Right forelimb (tissue), 1 donor: ENCODE results near the gene DNALI1.
A peak's percentile ranks its signal among the peaks of the same experiment; 100 is the strongest.
"Not testable (repeated sequence)": the region's sequence is repeated elsewhere in the genome, so short reads cannot be mapped to it uniquely, and the experiment has no call there.

Experiments
- DNase-seq: peaks from one replicate; pipeline ENCODE4 v3.0.0-alpha.2; 2018

DNALI1 gene

GRCh38 chr1:37556712-37557196 lies at the start of gene DNALI1:
DNALI1 (plus strand) TSS chr1:37556940; CDS start chr1:37556995, 55 bp downstream.
- DNase-seq, result peak; percentile 88

GRCh38 chr1:37509181-37509580 lies 47.6 kb upstream of the DNALI1 start:
- DNase-seq, result no peak

- peak; percentile 45 for DNase-seq
Measured at GRCh38 chr1:37513795-37514349, 42.9 kb upstream of the DNALI1 start.

DNA sequence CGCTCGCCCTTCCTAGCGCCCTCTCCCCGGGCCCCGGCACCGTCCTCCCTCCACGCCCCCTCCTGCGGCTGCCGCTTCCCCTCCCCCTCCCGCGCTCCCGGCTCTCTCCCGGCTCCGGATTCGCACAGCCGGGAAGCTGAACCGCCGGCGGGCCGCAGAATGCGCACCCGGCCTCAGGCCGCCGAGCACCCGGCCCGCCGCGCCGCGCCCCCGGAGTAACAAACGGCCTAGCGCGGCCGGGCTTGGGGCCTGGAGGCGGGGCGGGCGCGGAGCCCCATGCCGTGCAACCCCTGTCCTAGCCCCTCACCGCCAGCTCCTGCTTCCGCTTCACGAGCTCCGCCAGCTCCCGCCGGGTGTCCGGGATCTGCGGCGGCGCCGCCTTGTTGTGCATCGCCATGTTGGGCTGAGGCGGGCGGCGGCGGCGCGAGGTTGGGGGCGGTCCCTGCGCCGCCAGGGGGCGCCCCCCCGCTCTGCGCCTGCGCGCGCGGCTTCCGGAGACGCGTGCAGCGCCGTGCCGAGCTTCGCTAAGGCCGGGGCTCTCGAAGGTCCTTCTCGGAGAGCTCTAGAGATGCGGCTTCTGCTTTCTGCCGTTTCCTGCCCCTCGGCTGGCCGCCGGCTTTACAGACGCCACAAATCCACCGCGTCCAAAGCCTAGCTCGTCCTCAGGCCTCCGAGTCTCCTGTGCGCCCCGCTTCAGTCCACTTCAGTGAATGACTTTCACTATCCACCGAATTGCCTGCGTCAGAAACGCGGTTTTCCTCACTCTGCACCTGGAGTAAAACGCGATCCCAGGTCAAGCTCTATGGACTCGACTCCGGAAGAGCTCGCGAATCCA lies 42.2 kb upstream of the DNALI1 start, which contains the start of gene MEAF6:
Gene MEAF6 (minus strand): TSS at position 417 of the 835 bp plus-strand sequence. CDS start 20 bp downstream, at position 397.
- DNase-seq, result peak; percentile 91

- no peak for DNase-seq
Measured at GRCh38 chr1:37515185-37516034, 41.3 kb upstream of the DNALI1 start.

DNA sequence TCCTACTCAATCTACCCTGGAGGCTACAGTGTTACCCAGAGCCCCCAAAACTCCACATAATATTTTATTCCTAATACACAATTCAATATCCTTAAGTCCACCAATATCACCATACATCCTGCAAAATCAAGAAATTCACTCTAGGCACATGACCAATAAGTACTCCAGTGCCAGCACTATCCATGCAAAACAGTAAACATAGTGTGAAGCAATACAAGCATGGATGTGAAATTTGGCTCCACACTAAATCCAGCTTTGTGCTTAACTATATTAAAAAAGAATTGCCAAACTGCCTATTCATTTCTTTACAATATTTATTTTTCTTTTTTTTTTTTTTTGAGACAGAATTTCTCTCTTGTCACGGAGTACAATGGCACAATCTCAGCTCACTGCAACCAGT lies 39.2 kb upstream of the DNALI1 start:
- DNase-seq, result no peak

DNA sequence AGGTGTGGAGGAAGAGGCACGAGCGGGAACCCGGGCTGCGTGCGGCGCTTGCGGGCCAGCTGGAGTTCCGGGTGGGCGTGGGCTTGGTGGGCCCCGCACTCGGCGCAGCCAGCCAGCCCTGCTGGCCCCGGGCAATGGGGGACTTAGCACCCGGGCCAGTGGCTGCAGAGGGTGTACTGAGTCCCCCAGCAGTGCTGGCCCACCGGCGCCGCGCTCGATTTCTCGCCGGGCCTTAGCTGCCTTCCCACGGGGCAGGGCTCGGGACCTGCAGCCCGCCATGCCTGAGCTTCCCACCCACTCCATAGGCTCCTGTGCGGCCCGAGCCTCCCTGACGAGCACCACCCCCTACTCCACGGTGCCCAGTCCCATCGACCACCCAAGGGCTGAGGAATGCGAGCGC lies 38.5 kb upstream of the DNALI1 start:
- not testable (repeated sequence) for DNase-seq

GRCh38 chr1:37518929-37519328 lies 37.8 kb upstream of the DNALI1 start:
- DNase-seq, result not testable (repeated sequence)

DNA sequence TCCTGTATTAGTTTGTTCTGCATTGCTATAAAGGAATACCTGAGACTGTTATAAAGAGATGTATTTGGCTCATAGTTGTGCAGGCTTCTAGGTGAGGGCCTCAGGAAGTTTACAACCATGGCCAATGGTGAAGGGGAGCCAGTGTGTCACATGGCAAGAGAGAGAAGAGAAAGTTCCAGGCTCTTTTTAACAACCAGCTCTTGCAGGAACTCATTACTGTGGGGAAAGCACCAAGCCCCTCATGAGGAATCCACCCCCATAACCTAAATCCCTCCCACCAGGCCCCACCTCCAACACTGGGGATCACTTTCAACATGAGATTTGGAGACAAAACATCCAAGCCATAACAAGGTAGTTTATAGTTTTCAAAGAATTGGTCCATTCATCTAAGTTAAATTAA lies 37.1 kb upstream of the DNALI1 start:
- no peak for DNase-seq

GRCh38 chr1:37529888-37530287 lies 26.9 kb upstream of the DNALI1 start:
- DNase-seq, result not testable (repeated sequence)

DNA sequence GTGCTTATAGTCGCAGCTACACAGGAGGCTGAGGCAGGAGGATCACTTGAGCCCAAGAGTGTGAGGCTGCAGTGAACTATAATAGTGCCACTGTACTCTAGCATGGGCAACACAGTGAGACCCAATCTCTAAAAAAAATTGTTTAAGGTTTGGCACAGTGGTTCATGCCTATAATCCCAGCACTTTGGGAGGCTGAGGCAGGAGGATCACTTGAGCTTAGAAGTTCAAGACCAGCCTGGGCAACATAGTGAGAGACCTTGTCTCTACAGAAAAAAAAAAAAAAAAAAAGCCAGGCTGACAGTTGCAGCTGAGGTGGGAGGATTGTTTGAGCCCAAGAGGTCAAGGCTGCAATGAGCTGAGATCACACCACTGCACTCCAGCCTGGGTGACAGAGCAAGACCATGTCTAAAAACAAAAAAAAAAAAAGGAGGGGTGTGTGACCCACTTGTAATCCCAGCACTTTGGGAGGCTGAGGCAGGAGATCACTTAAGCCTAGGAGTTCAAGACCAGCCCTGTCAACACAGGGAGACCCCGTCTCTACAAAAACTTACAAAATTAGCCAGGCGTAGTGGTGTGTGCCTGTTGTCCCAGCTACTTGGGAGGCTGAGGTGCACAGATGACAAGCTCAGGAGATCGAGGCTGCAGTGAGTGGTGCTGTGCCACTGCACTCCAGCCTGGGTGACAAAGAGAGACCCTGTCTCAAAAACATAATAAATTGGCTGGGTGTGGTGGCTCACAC lies 24.2 kb upstream of the DNALI1 start:
- not testable (repeated sequence) for DNase-seq

- no peak for DNase-seq
Measured at GRCh38 chr1:37533317-37534093, 23.2 kb upstream of the DNALI1 start.

DNA sequence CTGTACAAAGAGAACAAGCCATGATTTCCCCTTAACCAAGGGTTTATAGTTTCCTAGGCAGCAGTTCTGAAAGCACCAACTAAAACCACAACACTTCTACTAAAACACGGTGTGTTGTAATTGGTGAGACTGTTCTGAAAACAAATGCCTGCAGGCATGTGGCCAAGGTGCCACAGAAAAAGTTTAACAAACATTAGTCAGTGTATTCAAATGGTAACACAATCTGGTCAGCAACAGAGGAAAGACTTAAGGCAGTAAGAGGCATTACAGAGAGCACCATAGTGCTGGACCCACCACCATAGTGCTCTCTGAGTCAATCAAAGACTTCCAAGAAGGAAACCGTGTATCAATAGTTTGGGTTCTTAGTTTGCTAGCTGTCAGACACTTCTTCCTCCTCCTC lies 19.4 kb upstream of the DNALI1 start:
- no peak for DNase-seq

GRCh38 chr1:37539154-37539553 lies 17.6 kb upstream of the DNALI1 start:
- not testable (repeated sequence) for DNase-seq

GRCh38 chr1:37540036-37540785 lies 16.5 kb upstream of the DNALI1 start:
- no peak for DNase-seq

DNA sequence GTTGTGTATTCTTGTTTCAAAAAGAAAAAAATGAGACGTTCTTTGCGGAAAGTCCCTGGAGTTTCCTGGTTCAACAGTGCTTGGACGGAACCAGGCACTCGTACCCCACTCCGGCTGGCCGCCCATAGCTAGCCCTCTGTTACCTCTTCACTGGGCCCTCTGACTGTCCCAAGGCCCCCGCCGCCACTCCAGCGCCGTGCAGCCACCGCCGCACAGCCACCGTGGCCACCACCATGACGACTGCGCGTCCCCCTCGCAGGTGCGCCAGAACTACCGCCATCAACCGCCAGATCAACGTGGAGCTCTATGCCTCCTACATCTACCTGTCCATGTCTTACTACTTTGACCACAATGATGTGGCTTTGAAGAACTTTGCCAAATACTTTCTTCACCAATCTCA lies 12.2 kb upstream of the DNALI1 start:
- no peak for DNase-seq

- DNase-seq, result no peak
Measured at GRCh38 chr1:37545019-37545418, 11.7 kb upstream of the DNALI1 start.

DNA sequence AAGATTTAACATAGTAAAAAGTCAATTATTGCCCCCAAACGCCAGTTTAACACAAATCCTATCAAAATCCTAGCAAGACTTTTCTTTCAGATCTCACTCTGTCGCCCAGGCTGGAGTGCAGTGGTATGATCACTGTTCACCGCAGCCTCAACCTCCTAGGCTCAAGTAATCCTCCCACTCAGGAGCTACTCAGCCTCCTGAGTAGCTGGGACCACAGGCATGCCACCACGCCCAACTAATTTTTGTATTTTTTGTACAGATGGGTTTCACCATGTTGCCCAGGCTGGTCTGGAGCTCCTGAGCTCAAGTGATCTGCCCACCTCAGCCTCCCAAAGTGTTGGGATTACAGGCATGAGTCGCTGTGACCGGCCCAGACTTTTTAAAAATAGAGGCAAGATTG lies 7.4 kb upstream of the DNALI1 start:
- DNase-seq, result no peak

GRCh38 chr1:37553598-37553926 lies 3.2 kb upstream of the DNALI1 start:
- no peak for DNase-seq

- peak; percentile 93 for DNase-seq
Measured at GRCh38 chr1:37553927-37554808, 2.6 kb upstream of the DNALI1 start, which contains the start of gene SNIP1. SNIP1 (minus strand) TSS chr1:37554293; CDS start chr1:37554229, 64 bp downstream.
